Measurements from ENCODE around the gene MED9.

DNA sequence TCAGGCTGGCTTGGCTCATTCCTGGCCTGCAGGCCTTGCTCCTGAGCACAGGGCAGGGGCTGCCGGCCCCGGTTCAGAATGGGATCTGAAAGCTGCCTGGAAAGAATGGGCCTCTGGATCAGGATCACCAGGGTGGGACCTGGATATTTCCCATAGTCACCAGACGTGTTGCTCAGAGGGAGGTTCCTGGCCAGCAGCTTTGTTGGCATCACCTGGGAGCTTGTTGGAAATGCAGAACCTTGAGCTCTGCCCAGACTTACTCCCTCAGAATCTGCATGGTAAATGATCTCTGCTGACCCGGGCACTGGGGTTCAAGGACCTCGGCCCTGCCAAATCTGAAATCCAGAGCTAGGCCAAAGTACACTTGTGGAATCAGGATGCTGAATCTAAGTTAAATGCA lies 29.5 kb upstream of the MED9 start:
- TF ChIP-seq, protein P1, sequence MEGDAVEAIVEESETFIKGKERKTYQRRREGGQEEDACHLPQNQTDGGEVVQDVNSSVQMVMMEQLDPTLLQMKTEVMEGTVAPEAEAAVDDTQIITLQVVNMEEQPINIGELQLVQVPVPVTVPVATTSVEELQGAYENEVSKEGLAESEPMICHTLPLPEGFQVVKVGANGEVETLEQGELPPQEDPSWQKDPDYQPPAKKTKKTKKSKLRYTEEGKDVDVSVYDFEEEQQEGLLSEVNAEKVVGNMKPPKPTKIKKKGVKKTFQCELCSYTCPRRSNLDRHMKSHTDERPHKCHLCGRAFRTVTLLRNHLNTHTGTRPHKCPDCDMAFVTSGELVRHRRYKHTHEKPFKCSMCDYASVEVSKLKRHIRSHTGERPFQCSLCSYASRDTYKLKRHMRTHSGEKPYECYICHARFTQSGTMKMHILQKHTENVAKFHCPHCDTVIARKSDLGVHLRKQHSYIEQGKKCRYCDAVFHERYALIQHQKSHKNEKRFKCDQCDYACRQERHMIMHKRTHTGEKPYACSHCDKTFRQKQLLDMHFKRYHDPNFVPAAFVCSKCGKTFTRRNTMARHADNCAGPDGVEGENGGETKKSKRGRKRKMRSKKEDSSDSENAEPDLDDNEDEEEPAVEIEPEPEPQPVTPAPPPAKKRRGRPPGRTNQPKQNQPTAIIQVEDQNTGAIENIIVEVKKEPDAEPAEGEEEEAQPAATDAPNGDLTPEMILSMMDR (IDR thresholded peaks at IDR 0.05), result no peak
- TF ChIP-seq POLR2A (IDR thresholded peaks at IDR 0.05), result no peak
